ENCODE data around the gene PLA2G15. TPM values are rescaled to one million over a fixed set of nuclear protein-coding genes. Genes with fewer than 3 reads are reported as not detected.

Gene PLA2G15
- polyA plus RNA-seq, 2 of the 4 experiments (the other 2 are of a cell fraction): 4.8 to 8.7 TPM

GRCh38 chr16:68206245-68206644 is 38.9 kb upstream of the PLA2G15 start (continued):
- TF ChIP-seq CTCF (IDR thresholded peaks at IDR 0.05) (no peak), FOSB (CRISPR knock-in tag; IDR thresholded peaks at IDR 0.05) (no peak), ZNF302 (CRISPR knock-in tag; IDR thresholded peaks at IDR 0.05) (no peak), MAFK (IDR thresholded peaks at IDR 0.05; ENCODE audit: partially characterized antibody) (no peak), BCL3 (IDR thresholded peaks at IDR 0.05) (no peak), MYC (IDR thresholded peaks at IDR 0.05; ENCODE audit: borderline replicate concordance, low read length) (no peak), KDM1A (IDR thresholded peaks at IDR 0.05; ENCODE audit: low read depth) (no peak), NR3C1 (IDR thresholded peaks at IDR 0.05) (no peak)
- TF ChIP-seq, protein P1, sequence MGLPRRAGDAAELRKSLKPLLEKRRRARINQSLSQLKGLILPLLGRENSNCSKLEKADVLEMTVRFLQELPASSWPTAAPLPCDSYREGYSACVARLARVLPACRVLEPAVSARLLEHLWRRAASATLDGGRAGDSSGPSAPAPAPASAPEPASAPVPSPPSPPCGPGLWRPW (IDR thresholded peaks at IDR 0.05): no peak

DNA sequence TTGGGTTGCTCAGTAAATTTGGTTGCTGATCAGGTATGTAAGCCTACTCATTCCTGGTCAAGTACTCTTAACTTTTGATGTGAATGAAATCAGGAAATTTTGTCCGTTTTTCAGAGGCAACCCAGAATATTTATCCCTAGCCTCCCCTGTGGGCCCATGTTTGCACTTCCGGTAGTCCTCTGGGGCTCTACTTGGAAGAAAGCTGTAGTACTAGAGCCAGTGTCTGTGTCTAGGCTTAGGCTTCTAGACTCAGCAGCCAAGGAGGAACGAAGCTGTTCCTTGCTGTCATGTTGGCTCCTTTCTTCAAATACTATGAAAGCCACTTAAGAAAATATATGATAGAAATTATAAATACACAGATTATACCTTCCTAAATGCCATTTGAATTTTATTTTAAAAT is 30.4 kb upstream of the PLA2G15 start:
- no peak overlapping the region for H3K4me2 ChIP-seq
- FAIRE-seq (no peak), DNase-seq (ENCODE audit: low read depth in 1 of 2, low spot score in 1 of 2) (no peak), ATAC-seq (no peak)
- 92% methylated on average over 3 of the region's 3 CpGs for WGBS (ENCODE audit: missing lambda C conversion rate)
- POLR2A ChIA-PET: no interaction called here
- CTCF ChIA-PET: interaction anchor here (1.3 to 1.4 kb wide), 3 partner anchors 14 to 174 kb away, joined by 4 to 5 read pairs (median 4); no protein-coding TSS in a partner anchor
- no peak for TF ChIP-seq RNF2 (IDR thresholded peaks at IDR 0.05; ENCODE audit: borderline replicate concordance, low read depth)
- TF ChIP-seq CBX2 (IDR thresholded peaks at IDR 0.05; ENCODE audit: borderline replicate concordance, low read depth): no peak
- no peak for TF ChIP-seq FOXS1 (CRISPR knock-in tag; IDR thresholded peaks at IDR 0.05)
- no peak for TF ChIP-seq TP53 (CRISPR knock-in tag; IDR thresholded peaks at IDR 0.05)
- TF ChIP-seq NFE2L2 (conservative IDR thresholded peaks at IDR 0.05; ENCODE audit: low read length): no peak
- TF ChIP-seq, protein P2, sequence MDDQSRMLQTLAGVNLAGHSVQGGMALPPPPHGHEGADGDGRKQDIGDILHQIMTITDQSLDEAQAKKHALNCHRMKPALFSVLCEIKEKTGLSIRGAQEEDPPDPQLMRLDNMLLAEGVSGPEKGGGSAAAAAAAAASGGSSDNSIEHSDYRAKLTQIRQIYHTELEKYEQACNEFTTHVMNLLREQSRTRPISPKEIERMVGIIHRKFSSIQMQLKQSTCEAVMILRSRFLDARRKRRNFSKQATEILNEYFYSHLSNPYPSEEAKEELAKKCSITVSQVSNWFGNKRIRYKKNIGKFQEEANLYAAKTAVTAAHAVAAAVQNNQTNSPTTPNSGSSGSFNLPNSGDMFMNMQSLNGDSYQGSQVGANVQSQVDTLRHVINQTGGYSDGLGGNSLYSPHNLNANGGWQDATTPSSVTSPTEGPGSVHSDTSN (IDR thresholded peaks at IDR 0.05): no peak
- TF ChIP-seq SREBF2 (IDR thresholded peaks at IDR 0.05): no peak
- TF ChIP-seq JUN (IDR thresholded peaks at IDR 0.05): no peak
- TF ChIP-seq, protein P3, sequence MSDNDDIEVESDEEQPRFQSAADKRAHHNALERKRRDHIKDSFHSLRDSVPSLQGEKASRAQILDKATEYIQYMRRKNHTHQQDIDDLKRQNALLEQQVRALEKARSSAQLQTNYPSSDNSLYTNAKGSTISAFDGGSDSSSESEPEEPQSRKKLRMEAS (IDR thresholded peaks at IDR 0.05): no peak
- no peak for TF ChIP-seq EHF (CRISPR knock-in tag; IDR thresholded peaks at IDR 0.05)
- no peak for TF ChIP-seq HOXB13 (CRISPR knock-in tag; IDR thresholded peaks at IDR 0.05; ENCODE audit: low read depth)
- TF ChIP-seq, protein P4, sequence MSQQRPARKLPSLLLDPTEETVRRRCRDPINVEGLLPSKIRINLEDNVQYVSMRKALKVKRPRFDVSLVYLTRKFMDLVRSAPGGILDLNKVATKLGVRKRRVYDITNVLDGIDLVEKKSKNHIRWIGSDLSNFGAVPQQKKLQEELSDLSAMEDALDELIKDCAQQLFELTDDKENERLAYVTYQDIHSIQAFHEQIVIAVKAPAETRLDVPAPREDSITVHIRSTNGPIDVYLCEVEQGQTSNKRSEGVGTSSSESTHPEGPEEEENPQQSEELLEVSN (IDR thresholded peaks at IDR 0.05; ENCODE audit: borderline replicate concordance, low read depth): no peak
- no peak for TF ChIP-seq MYC (IDR thresholded peaks at IDR 0.05; ENCODE audit: borderline replicate concordance, low read length)
- no peak for TF ChIP-seq ZC3H11A (IDR thresholded peaks at IDR 0.05)
- TF ChIP-seq GATA3 (IDR thresholded peaks at IDR 0.05; ENCODE audit: borderline replicate concordance): no peak
- no peak for TF ChIP-seq CHD4 (IDR thresholded peaks at IDR 0.05; ENCODE audit: borderline replicate concordance)
- H3K4me3 ChIP-seq: no peak overlapping the region
- H3K9me3 ChIP-seq: no peaks in the 10 kb centered on the region
- no peak overlapping the region for H3K27ac ChIP-seq
- no peaks in the 10 kb centered on the region for H3K4me1 ChIP-seq
